Epithelial cell of proximal tubule (primary cell): ENCODE results near the gene LRBA. TPM values are rescaled to one million over a fixed set of nuclear protein-coding genes. Genes with fewer than 3 reads are reported as not detected.
"Not testable (repeated sequence)": the region's sequence is repeated elsewhere in the genome, so short reads cannot be mapped to it uniquely, and the experiment has no call there.

Experiments used
- DNase-seq: peaks from one replicate; pipeline ENCODE4 v3.0.0-alpha.2; 2011; ENCODE audit warnings: low read depth
- H3K4me3 ChIP-seq: 2 replicates; pipeline ENCODE4 v1.5.1; 2011; ENCODE audit warnings: low read depth, mild to moderate bottlenecking, low read length
- total RNA-seq: library from RNA; depleted of rRNA; stranded (reverse); fragments of >200 nt; gene quantifications from 2 replicates; pipeline ENCODE4 v1.2.3, GENCODE V29; 2015
- TF ChIP-seq, protein P1 (sequence below): conservative IDR thresholded peaks from 2 replicates; pipeline ENCODE4 v1.5.1; 2012; ENCODE audit warnings: low read depth, mild to moderate bottlenecking, low read length

The LRBA gene
- total RNA-seq, 1 donor from 2014 or later: 58.9 TPM

DNA sequence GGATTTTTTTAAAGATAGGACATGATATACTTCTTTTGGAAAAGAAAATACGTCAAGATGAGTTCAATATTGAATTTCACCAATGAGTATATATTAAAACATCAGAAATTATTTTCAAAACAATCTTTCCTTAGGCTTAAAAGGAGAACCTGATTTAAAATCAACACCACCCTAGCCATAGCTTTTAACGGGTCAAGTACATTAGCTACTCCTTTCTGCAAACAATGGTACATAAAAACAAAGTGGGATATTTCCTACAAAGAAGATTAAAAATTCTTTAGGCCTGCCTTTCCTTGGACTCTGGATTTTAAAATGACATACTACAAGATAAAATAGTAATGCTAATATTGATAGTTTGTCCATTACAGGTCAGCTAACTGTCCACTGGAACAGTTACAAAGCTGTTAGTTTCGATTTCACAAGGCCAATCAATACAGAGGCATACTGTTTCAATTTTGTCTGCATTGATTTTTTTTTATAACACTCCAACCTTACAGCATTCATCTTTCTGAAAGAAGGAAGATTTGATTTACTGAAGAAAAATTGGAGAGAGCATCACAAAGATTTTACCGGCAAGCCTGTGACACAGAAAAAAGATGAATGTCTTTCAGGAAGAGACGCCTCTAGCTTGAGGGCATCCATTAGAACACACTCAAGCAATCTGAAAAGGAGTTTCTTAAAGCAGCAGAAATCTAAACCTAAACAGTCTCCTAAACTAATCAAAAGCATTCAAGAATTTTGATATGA, 335.9 kb downstream of the LRBA start:
- DNase-seq: no peak
- H3K4me3 ChIP-seq: no peak overlapping the region
- TF ChIP-seq, protein P1, sequence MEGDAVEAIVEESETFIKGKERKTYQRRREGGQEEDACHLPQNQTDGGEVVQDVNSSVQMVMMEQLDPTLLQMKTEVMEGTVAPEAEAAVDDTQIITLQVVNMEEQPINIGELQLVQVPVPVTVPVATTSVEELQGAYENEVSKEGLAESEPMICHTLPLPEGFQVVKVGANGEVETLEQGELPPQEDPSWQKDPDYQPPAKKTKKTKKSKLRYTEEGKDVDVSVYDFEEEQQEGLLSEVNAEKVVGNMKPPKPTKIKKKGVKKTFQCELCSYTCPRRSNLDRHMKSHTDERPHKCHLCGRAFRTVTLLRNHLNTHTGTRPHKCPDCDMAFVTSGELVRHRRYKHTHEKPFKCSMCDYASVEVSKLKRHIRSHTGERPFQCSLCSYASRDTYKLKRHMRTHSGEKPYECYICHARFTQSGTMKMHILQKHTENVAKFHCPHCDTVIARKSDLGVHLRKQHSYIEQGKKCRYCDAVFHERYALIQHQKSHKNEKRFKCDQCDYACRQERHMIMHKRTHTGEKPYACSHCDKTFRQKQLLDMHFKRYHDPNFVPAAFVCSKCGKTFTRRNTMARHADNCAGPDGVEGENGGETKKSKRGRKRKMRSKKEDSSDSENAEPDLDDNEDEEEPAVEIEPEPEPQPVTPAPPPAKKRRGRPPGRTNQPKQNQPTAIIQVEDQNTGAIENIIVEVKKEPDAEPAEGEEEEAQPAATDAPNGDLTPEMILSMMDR: no peak

DNA sequence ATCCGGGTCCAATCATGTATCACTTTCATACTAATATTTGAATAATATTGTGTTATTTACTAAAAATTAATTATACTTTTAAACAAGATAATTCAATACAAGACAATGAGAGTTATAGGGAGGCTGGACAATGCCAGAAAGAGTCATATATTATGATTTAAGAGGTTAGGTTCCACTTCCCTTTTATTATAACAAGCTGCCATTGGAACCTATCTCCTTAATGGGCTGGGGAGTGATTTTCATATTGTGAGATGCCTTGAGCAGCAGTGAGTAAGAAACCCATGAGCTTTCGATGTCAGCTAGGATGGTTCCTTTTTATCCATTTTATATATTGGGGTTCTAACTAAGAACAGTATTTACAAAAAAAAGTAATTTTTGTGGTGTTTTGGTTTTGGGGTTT, 341.3 kb downstream of the LRBA start:
- TF ChIP-seq, protein P1: no peak
- H3K4me3 ChIP-seq: no peak overlapping the region
- no peak for DNase-seq

DNA sequence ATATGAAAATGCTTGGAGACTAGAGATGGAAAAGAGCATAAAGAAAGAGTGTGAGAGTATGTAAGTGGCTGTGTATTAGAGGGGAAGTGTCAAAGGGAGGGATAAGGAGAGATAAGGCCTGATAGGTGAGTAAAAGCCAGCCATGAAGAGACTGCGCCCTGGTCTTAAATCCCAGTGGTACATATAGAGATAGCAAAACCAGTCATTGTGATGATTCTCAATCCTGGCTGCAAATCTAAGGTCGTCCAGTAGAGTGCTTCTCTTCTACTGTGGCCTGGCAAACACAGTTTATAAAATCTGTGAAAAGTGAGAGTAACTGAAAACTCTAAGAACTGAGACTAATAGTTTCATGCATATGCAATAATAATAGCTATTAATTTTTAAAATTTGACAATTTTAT, 346.3 kb downstream of the LRBA start:
- DNase-seq: no peak
- H3K4me3 ChIP-seq: no peak overlapping the region
- TF ChIP-seq, protein P1: no peak

DNA sequence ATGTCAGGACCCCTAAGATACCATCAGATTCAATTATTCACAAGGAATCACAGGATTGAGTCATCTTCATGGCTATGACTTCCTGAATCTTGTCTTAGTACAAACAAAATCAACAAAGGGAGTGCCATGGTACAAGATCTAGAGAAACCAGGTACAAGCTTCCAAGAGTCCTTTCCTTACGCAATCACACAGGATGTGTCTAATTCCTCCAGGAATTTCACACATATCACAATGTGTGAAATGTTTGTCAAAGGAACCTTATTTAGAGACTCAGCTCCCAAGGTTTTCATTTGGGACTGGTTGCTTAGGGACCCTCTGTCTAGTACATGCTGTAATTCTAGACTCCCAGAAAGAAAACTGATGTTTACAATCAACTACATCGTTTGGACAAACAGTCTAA, 350.1 kb downstream of the LRBA start:
- TF ChIP-seq, protein P1: no peak
- DNase-seq: peak; percentile 75
- H3K4me3 ChIP-seq: no peak overlapping the region

DNA sequence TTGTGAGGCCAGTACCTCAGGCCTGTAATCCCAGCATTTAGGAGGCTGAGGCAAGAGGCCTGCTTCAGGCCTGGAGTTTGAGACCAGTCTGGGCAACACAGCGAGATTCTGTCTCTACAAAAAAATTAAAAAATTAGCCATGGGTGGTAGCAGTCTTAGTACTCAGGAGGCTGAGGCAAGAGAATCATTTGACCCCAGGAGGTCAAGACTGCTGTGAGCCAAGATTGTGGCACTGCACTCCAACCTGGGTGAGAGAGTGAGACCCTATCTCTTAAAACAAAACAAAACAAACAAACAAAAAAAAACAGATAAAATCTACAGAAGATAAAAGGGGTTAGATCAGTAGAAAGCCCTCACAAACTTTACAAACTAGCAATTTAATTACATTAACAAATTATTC, 352.4 kb downstream of the LRBA start:
- DNase-seq: no peak
- H3K4me3 ChIP-seq: no peak overlapping the region
- TF ChIP-seq, protein P1: no peak

DNA sequence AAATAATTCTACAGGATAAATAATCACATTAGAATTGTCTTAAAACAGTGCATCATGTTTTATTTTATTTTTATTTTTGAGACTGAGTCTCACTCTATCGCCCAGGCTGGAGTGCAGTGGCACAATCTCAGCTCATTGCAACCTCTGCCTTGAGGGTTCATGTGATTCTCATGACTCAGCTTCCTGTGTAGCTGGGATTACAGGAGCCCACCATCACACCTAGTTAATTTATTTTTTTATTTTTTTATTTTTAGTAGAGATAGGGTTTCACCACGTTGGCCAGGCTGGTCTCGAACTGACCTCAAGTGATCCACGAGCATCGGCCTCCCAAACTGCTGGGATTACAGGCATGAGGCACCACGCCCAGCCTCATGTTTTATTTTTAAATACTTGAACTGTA, 353.5 kb downstream of the LRBA start:
- not testable (repeated sequence) for H3K4me3 ChIP-seq, DNase-seq

DNA sequence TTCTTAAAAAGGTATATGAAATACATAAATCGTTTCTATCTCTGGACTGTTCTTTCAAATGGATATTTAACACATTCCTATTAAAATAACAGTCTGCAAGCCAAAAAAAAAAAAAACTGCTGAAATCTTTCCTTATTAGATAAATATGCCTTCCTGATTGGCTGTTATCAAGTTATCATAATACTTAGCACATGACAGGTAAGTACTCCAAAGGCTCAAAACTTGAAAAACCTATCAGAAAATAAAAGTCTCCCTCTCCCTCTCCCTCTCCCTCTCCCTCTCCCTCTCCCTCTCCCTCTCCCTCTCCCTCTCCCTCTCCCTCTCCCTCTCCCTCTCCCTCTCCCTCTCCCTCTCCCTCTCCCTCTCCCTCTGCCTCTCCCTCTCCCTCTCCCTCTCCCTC, 356.8 kb downstream of the LRBA start:
- H3K4me3 ChIP-seq, DNase-seq: not testable (repeated sequence)

DNA sequence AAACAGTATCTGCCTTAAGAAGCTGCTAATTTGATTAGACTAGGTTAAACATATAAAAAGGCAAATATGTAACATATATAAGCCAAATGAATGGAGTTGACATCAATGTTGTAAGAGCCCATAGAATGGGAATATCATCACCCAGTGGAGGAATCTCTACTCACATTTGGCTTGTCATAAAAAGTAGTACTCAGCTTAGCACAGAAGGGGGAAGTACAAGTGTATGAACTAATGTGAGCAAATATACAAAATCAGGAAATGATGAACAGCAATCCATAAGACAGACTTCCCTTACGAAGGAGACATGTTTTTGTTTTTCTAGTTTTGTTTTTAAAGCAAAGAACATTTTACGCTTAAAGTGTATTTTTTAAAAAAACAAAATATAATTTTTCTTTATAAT, 358.2 kb downstream of the LRBA start:
- TF ChIP-seq, protein P1: no peak
- H3K4me3 ChIP-seq: no peak overlapping the region
- DNase-seq: no peak
